HFFc6 (cell line): ENCODE measurements around the gene DYNC1I2. TPM values are rescaled to one million over a fixed set of nuclear protein-coding genes. Genes with fewer than 3 reads are reported as not detected.
"Not testable (repeated sequence)": the region's sequence is repeated elsewhere in the genome, so short reads cannot be mapped to it uniquely, and the experiment has no call there.

Source experiments
- DNase-seq: peaks from one replicate; pipeline ENCODE4 v3.0.0-alpha.2; 2018
- H3K27ac Mint-ChIP-seq: 2 replicates; pipeline ENCODE4 v1.8.0; 2020; ENCODE audit warnings: mild to moderate bottlenecking, mixed read lengths
- H3K27me3 Mint-ChIP-seq: 2 replicates; pipeline ENCODE4 v1.8.0; 2021; ENCODE audit warnings: mild to moderate bottlenecking, moderate library complexity, mixed read lengths; ENCODE audit not compliant: insufficient read depth
- H3K36me3 Mint-ChIP-seq: 2 replicates; pipeline ENCODE4 v1.8.0; 2021; ENCODE audit warnings: low read depth, mixed read lengths
- H3K4me1 Mint-ChIP-seq: 2 replicates; pipeline ENCODE4 v1.8.0; 2020; ENCODE audit warnings: low read depth, mixed read lengths
- H3K4me3 Mint-ChIP-seq: 2 replicates; pipeline ENCODE4 v1.8.0; 2020; ENCODE audit warnings: mild to moderate bottlenecking, moderate library complexity, mixed read lengths
- H3K9me3 Mint-ChIP-seq: 2 replicates; pipeline ENCODE4 v1.8.0; 2020; ENCODE audit warnings: mild to moderate bottlenecking, mixed read lengths
- total RNA-seq, 6 experiments: library from RNA; stranded (reverse); fragmentation: NEBNext Ultra II Directional; extraction: Animal tissue kit (Norgen Biotek cat#: 25700); gene quantifications; 2 replicates in 1 of 6; 3 replicates in 5 of 6; pipeline ENCODE4 v1.2.3, GENCODE V29; 2021
- TF ChIP-seq, protein P1 (sequence below): fragments of 200-600 bp; sonication (generic); IDR thresholded peaks from 2 replicates; pipeline ENCODE4 v1.5.0; 2021; ENCODE audit warnings: antibody characterized with exemption, mild to moderate bottlenecking

Gene DYNC1I2
- total RNA-seq, 6 experiments from 2014 or later, result 98.1 to 111 (median 105) TPM

DNA sequence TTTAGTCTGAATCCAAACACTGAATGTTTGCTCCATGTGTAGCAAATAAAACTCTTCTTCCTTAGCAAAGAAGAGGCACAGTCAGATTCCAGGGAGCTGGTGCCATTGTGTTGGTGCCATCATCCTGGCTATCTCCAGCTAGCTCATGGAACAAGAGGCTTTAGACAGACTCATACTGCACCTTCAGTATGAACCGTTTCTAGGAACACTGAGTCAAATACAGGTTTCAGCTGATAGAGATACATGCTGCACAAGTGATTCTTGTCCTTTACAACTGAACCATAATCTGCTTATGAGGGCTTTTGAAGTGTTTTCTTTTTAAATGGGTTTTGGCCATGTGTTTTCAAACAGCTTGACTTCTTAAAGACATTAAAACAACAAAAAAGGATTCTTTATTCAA is 57.9 kb downstream of the DYNC1I2 start:
- Mint-ChIP-seq H3K9me3 (no peaks in the 10 kb centered on the region), H3K27me3 (no peaks in the 10 kb centered on the region), H3K27ac (no peak overlapping the region), H3K36me3 (peaks cover 34% of the 10 kb centered on the region), H3K4me3 (no peak overlapping the region), H3K4me1 (peaks cover 16% of the 10 kb centered on the region)
- TF ChIP-seq, protein P1, sequence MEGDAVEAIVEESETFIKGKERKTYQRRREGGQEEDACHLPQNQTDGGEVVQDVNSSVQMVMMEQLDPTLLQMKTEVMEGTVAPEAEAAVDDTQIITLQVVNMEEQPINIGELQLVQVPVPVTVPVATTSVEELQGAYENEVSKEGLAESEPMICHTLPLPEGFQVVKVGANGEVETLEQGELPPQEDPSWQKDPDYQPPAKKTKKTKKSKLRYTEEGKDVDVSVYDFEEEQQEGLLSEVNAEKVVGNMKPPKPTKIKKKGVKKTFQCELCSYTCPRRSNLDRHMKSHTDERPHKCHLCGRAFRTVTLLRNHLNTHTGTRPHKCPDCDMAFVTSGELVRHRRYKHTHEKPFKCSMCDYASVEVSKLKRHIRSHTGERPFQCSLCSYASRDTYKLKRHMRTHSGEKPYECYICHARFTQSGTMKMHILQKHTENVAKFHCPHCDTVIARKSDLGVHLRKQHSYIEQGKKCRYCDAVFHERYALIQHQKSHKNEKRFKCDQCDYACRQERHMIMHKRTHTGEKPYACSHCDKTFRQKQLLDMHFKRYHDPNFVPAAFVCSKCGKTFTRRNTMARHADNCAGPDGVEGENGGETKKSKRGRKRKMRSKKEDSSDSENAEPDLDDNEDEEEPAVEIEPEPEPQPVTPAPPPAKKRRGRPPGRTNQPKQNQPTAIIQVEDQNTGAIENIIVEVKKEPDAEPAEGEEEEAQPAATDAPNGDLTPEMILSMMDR, result no peak
- no peak for DNase-seq

DNA sequence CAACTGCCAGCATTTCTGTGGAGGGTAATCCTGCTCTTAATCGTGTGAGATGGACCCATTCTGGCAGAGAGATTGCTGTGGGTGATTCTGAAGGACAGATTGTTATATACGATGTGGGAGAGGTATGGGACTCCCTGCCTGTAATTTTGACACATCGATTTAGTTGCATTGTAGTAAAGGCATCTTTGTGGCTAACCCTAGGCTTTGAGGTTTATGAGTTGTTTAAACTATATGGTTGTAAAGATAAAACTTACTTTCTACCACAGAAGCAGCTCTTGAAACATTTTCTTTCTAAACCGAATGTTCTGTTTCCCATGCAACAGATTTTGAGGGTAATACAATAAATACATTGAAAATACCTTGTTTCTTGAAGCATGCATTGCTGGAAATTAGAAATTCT is 58.5 kb downstream of the DYNC1I2 start:
- H3K4me3 Mint-ChIP-seq, result no peak overlapping the region
- TF ChIP-seq, protein P1, result no peak
- peaks cover 27% of the 10 kb centered on the region; the same call in 1 of the 2 replicates for H3K36me3 Mint-ChIP-seq
- H3K9me3 Mint-ChIP-seq, result no peaks in the 10 kb centered on the region
- peaks cover 10% of the 10 kb centered on the region for H3K4me1 Mint-ChIP-seq
- DNase-seq, result no peak
- no peaks in the 10 kb centered on the region for H3K27me3 Mint-ChIP-seq
- no peak overlapping the region for H3K27ac Mint-ChIP-seq

DNA sequence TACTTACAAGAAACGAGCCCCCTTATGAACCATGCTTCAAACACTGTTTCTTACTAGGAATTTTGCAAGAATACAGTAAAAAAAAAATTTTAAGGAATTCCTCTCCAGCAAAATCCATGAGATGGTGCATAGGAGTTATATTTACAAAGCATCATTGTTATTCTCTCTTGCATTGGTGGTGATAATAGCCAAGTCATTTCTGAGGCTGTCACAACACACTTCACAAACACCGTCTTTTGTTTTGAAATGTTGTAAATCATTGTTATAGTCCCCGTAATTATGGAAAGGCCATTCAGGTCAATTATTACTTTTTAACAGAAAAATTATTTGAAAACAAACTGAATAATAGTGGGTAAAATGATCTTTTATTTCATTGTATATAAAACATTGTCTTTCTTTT is 60.1 kb downstream of the DYNC1I2 start:
- Mint-ChIP-seq H3K27me3 (no peaks in the 10 kb centered on the region), H3K9me3 (no peaks in the 10 kb centered on the region), H3K4me3 (no peak overlapping the region), H3K27ac (no peak overlapping the region), H3K36me3 (peaks cover 24% of the 10 kb centered on the region; the same call in 1 of the 2 replicates), H3K4me1 (no peaks in the 10 kb centered on the region)
- no peak for DNase-seq
- TF ChIP-seq, protein P1, result no peak

DNA sequence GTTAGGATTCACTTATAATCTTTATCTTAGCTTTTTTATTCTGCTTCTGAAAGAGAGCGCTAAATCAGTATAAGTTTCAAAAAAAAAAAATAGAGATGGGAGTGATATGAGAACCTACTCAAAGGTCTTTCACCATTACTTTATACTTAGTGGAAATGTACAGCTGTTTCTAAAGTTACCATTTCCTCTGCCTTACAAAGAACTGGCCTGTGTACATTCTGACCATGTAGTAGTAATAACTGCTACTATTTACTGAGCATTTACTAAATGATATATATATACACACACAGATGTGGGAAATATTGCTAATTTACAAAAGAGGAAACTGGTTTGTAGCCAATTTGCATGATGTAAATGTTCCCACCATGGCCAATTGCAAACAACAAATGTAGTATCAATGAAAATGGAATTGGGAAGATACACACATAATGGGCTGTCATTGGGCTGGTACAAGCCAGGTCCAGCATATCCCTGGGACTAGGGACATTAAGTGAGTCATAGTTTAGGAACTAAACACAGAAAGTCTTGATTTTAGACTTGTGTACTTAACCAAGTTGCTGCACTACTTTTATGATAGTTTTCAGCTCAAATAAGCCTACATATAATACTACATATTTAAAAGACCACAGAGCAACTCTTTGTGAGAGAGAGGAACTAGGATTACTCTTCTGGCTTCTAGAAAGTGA is 67.1 kb downstream of the DYNC1I2 start:
- H3K27ac Mint-ChIP-seq, result no peak overlapping the region

DNA sequence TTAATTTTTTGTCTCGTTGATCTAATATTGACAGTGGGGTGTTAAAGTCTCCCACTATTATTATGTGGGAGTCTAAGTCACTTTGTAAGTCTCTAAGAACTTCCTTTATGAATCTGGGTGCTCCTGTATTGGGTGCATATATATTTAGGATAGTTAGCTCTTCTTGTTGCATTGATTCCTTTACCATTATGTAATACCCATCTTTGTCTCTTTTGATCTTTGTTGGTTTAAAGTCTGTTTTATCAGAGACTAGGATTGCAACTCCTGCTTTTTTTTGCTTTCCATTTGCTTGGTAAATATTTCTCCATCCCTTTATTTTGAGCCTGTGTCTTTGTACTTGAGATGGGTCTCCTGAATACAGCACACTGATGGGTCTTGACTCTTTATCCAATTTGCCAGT is 71.5 kb downstream of the DYNC1I2 start:
- not testable (repeated sequence) for DNase-seq, H3K27ac Mint-ChIP-seq, H3K9me3 Mint-ChIP-seq, H3K27me3 Mint-ChIP-seq, H3K4me3 Mint-ChIP-seq
- H3K4me1 Mint-ChIP-seq, result peaks cover 25% of the 10 kb centered on the region
- peaks cover 49% of the 10 kb centered on the region for H3K36me3 Mint-ChIP-seq

More for the DNA sequence above, 67.1 kb downstream of the DYNC1I2 start:
- Mint-ChIP-seq H3K4me3 (no peak overlapping the region), H3K4me1 (peaks cover 15% of the 10 kb centered on the region), H3K9me3 (no peaks in the 10 kb centered on the region), H3K36me3 (peaks cover 39% of the 10 kb centered on the region), H3K27me3 (no peaks in the 10 kb centered on the region; the same call in 1 of the 2 replicates)
- DNase-seq, result peak; percentile 8
- TF ChIP-seq, protein P1, result no peak

DNA sequence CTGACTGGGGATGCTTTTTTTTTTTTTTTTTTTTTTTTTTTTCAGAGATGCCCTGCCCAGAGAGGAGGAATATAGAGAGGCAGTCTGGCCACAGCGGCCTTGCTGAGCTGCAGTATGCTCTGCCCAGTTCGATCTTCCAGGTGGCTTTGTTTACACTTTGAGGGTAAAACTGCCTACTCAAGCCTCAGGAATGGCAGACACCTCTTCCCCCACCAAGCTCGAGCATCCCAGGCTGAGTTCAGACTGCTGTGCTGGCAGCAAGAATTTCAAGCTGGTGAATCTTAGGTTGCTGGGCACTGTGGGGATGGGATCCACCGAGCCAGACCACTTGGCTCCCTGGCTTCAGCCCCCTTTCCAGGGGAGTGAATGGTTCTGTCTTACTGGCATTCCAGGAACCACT is 73.9 kb downstream of the DYNC1I2 start:
- H3K27me3 Mint-ChIP-seq, H3K4me3 Mint-ChIP-seq, H3K27ac Mint-ChIP-seq, H3K9me3 Mint-ChIP-seq, DNase-seq: not testable (repeated sequence)
- Mint-ChIP-seq H3K4me1 (peaks cover 14% of the 10 kb centered on the region), H3K36me3 (peaks cover 51% of the 10 kb centered on the region)
